Loucy (cell line): ENCODE results near the gene GATD1.

ENCODE experiments used
- EZH2phosphoT487 ChIP-seq: fragments of 200-600 bp; IDR thresholded peaks from 2 replicates; pipeline ENCODE4 v1.6.1; 2018; ENCODE audit warnings: antibody characterized with exemption, mild to moderate bottlenecking, moderate library complexity, borderline replicate concordance
- TF ChIP-seq, protein P1 (sequence below): fragments of 200-600 bp; sonication (generic); conservative IDR thresholded peaks from 2 replicates; pipeline ENCODE4 v1.5.1; 2014; ENCODE audit warnings: mild to moderate bottlenecking, antibody characterized with exemption, low read length

DNA sequence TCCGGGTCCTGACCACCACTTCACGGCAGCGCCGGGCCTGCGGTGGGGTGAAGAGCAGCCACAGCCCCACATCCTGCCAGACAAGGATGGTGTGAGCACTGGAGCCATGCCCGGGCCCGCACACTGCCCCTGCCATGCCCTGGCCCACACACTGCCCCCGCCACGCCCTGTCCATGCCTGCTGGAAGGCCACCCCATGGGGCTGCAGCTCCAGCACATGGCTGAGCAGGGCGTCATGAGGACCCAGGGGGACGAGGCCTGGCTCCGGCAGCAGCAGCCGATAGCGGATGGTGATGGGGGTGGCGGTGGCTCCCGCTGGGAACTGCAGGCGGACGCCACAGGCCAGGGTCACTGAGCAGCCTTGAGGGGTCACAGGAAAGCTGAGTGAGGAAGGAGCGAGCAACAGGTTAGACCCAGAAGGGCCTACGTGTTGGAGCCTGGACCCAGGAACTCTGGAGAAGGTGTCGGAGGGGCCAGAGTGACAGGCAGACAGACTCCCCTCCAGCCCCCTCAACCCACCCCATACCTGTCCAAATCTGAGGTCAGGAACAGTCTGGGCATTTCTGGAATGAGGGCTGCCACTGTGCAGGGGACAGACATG lies 24.8 kb upstream of the GATD1 start:
- TF ChIP-seq, protein P1, sequence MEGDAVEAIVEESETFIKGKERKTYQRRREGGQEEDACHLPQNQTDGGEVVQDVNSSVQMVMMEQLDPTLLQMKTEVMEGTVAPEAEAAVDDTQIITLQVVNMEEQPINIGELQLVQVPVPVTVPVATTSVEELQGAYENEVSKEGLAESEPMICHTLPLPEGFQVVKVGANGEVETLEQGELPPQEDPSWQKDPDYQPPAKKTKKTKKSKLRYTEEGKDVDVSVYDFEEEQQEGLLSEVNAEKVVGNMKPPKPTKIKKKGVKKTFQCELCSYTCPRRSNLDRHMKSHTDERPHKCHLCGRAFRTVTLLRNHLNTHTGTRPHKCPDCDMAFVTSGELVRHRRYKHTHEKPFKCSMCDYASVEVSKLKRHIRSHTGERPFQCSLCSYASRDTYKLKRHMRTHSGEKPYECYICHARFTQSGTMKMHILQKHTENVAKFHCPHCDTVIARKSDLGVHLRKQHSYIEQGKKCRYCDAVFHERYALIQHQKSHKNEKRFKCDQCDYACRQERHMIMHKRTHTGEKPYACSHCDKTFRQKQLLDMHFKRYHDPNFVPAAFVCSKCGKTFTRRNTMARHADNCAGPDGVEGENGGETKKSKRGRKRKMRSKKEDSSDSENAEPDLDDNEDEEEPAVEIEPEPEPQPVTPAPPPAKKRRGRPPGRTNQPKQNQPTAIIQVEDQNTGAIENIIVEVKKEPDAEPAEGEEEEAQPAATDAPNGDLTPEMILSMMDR, result no peak
- no peak for TF ChIP-seq EZH2phosphoT487
